NCI-H82 treated with DMSO at 0.1 percent for 48 hours (cell line): ENCODE measurements around the gene GLI3.
A peak's percentile ranks its signal among the peaks of the same experiment; 100 is the strongest.

ENCODE experiments used
- DNase-seq: peaks from one replicate; lab custom pipeline; 2025; ENCODE audit not compliant: unreplicated experiment; lab: John Stamatoyannopoulos, UW

GLI3 gene

DNA sequence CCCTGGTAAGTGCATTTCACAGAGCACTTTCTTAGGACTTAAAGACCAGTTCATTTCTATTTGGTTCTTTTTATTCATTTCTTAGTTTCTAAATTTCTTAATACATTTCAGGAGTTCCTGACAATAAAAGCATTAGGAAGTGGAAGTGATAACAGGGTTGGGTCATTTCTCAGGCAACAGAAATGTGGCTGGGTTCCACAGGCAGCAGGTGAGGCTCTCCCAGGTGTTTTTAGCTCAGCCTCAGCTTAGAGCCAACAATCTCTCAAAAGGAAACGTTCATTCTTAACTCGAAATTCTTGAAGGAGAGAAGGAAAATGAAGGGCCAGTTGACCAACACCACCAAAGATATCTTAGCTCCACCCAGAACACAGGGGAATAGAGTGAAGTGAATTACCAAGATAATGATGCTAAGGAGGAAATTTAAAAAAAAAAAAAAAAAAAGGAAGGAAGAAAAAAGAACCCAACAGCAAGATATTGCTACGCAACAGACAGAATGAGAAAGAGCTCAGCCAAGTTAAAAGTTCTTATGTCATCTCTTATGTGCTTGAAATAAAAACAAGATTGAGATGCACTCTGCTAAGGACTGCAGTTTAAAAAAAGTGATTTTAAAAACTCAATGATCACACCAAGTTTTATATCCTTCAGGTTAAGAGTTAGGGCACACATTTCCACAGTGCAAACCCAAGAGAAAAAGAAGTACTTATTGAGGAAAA lies 230.1 kb downstream of the GLI3 start:
- DNase-seq, result no peak

GRCh38 chr7:42002654-42003053 lies 234.4 kb downstream of the GLI3 start:
- DNase-seq, result no peak

DNA sequence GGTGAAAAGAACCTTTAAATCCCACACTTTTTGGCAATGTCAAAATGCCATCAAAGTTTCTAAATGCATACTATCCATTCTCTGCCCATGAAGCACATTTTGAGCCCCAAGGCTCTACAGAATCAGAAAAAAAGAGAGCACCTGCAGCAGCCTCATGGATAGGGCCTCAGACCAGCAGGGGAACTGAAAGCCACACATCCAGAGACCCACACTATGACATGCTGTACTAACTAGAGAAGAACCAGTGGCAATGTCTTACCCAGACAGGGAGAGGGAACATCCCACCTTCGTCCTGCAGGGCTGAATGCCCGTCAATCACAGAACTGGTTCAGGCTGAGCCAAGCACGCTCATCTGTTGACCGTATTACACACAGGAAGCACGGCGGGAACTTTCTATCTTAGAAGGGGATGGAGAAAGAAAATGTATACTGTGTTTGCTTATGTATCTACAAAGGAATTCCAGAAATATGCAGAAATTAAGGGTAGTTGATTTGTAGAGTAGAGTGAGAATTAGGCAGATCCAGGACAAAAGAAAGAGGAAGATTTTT lies 237.2 kb downstream of the GLI3 start:
- no peak for DNase-seq

DNA sequence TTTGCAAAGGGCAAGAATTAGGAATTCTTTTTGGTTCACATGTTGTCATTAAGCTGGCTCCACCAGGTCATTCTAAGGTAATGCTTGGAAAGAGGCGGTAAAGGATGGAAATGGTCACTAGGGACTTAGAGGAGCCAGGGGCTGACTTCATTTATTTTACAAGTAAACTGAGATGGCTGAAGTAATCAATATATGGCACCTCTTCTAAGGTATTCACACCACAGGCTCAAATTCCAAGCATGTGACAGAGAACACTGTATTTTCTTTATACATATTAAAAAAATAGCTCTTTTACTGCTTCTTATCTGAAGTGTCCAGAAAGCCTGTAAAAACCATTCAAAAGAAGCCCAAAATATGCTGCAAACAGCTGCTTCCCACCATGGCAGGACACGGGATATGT lies 239.0 kb downstream of the GLI3 start:
- no peak for DNase-seq

DNA sequence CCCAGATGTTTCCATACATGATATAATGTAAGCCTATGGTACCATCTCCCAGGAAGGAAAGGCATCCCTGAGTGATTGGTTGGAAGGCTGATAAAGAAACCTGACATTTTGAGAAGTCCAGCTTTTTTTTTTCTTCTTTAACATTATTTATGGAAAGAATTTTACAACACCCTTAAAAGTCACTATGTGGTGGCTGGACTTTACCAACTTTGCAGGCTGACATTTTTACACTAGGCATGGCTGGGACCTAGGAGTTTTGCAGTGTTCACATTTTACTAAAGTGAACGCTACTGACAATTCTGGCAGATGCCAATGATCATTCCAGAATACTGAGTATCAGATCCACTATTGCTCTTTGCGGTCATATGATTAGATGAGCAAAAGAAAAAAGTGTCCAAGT lies 239.9 kb downstream of the GLI3 start:
- DNase-seq, result no peak

GRCh38 chr7:41996381-41997035 lies 240.5 kb downstream of the GLI3 start:
- DNase-seq, result no peak

DNA sequence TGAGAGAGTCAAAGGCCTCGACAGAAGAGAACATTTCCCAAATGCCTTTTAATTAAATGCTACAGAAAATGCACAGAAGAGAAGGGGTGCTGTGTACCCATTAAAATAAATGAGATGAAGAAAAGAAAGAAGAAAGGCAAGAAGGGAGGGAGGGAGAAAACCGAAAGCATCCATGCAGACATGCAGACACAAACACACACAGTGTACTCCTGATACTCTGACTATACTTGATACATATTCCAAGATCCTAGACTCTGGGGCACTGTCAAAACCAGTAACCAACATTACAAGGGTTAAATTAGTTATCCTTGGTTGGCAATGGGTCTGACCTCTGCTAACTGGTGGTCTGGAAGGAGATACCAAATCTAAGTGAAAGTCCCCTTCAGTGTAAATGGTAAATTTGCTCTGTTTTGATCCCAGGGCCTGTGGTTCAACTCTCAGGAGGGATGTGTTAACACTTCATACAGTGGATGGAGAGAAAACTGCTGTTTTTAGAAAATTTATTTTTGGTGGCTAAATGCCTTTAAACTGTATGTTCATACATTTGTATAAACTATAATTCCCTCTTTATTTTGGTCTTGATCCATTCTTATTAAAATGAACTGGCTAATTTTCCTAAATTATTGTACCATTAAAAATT lies 241.3 kb downstream of the GLI3 start:
- no peak for DNase-seq

DNA sequence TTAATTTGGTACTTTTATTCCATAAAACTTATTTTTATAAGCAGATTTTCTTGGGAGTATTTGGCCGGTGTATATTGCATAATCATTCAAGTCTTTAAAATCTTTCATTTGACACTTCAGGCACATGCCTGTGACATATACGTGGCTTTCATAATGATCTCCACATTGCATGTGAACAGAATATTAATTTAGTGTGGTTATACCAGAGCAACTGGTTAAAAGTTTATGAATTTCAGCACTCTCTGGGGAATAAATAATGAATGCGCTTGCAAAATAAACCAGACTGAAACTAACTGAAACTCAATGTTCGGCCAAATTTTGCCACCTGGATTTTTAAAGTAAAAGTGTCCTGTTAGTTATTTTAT lies 242.3 kb downstream of the GLI3 start:
- DNase-seq, result no peak

DNA sequence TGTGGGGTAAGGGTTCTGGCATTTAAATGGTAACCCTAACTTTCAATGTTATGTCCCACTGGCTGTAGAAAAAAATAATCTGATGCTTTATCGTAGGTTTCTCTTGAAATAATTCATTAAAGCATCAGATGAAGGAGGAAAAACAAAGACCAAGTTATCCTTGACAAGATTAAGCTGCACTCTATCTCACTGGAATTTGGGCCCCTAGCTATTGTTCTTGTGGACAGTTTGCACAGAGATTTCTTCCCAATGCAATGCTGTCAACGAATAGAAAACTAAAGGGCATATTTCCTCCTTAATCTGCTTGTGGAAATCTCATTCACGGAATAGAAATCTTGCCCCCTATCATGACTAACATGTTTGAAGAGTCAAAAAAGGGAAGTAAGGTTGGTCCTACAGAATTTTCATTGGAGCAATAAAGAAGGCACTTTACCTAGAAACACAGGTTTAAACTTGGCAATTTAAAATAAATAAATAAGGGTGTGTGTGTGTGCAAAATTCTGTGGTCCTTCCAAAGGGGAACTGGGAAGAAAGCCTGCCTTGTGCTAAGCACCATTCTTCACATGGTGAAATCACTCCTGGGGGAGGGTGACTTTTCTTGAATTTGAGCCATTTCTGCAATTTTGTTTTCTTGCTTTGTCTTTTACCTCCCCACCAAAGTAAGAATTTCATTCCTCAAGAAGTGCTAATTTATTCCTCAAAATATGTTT lies 242.8 kb downstream of the GLI3 start:
- DNase-seq, result no peak

DNA sequence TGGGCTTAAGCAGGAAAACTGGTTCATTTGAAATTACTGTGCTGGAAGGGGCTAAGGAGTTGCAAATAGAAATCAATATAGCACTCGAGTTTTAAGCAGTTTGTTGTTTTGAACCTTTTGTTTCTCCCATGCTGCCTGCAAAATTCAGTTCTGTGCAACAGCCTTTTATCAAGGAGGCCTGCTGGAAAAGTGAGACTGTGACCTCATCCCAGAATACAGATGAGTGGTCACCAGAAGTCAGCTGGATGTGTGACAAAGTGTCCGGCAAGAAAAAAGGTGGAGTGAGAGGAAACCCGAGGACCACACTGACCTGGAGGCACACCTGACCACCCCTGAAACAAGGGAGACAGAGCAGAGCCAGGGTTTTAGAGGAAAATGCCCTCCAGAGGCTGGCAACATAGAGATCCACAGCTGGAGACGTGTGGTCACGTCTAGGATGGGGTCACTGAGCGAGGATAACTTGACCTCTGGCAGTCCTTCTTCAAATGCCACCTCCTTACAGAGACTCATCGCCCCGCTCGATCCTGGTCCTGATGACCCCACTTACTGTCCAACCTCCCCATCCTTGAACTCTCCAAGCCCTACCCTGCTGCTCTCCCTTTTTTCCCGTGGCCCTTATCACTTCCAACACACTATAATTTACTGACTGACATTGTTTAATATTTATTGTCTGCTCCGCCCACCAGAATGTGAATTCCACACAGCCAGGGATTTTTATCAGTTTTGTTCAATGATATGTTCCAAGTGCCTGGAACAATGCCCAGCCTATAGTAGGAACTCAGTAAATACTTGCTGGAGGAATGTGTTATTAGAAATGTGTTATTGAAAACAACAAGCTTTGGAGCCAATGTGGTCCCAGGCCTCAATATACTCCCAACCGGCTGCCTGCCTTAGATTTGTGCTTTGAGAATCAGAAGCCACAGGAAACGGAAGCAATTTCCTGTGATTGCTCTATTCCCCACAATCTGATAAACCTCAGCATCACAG lies 243.8 kb downstream of the GLI3 start:
- no peak for DNase-seq

DNA sequence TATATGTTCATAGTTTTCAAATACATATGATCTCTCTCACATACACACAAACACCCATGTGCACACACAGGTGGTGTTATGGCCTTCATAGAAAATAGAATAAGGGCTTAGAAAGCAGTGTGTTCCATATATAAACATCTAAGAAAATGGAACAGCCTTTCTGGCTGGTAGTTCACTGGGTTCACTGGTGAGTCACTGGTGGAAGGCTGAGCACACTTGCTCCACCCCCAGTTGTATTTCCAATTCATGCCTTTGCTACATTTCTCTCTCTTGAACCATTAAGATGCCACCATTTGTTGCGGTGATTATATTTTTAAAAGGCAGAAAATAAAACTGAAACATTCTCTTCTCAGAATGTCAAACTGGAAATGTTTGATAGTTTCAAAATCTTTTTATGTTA lies 252.1 kb downstream of the GLI3 start:
- no peak for DNase-seq

DNA sequence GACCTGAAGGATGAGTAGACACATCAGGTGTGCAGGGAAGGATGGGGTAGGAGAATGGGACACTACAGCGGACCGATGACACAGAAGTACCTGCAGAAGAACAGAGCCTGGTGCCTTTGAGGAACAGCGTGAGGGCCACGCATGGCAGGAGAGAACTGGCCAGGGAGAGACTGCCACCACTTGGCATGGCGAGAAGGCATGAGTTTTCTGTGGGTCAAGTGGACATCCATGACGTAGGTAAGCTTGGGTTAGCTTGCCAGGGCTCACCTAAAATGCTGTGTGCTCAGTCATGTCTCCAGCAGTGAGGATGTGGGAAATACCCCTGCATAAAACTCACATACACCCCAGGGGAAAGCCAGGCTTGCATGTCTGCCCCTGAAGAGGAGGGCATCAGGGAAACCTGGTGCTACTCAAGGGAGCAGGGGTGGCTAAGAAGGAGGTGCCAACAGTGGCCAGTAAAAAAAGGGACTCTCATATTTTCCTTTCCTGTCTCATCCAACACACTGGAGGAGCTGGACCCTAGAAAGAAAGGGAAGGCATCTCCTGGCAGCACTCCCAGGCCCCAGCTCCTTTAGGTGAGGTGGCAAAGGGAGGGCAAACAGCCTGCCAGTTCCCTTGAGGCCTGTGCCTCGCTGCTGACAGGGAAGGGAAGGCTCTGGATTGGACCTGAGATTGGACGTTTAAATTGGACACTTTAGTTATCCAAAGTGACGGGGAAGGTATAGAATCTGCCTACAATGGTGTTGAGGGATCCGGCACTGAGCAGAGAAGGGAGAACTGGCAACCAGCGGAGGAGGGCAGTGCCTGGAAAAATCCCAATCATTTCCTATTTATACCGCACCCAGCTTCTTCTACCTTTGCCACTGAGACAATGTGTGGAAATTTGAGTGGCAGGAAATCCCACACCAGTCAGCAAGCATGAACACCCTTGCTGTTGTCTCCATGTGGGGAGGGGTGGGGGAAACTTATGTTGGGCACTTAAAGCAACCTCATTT lies 255.7 kb downstream of the GLI3 start:
- no peak for DNase-seq

DNA sequence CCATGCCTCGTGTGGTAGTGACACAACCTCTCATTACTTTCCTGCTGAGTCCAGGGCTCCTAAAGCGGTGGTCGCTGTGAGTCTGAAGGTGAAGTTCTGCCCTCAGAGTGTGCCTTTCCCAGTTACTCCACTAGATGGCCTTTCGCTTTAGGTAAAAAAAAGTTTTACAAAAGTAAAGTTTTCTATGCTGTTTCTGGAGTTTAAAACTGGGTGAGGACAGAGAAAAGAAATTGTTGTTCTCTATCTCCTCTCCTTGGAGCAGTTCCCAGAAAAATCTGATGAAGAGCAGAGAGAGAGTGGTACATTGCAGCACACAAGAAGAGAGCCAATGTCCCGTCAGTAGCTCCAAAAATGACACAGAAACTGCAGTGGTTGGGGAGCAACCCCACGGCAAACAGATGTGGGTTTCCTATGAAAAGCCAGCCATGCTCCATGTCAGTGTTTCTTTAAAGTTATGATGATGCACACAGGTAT lies 257.1 kb downstream of the GLI3 start:
- no peak for DNase-seq

- no peak for DNase-seq
Measured at GRCh38 chr7:41978858-41979257, 258.2 kb downstream of the GLI3 start.

DNA sequence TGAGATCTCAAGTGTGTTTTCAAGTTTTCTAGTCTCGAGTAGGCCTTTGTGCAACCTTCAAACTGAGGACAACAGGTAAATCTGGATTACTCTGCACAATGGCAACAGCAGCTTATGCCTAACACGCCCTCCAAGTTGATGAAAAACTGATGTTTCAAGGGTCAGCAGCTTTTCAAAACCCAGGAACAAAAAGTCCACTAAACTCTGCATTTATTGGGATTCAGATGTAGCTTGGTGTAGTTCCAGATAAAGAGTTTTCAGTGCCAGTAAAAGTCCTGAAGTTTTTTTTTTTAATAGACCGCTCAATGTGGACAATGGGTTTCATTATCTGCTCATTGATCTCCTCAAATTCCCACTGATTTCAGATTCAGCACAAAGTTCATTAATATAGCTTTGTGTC lies 259.3 kb downstream of the GLI3 start:
- no peak for DNase-seq

GRCh38 chr7:41977151-41977651 lies 259.8 kb downstream of the GLI3 start:
- DNase-seq, result peak; percentile 6

DNA sequence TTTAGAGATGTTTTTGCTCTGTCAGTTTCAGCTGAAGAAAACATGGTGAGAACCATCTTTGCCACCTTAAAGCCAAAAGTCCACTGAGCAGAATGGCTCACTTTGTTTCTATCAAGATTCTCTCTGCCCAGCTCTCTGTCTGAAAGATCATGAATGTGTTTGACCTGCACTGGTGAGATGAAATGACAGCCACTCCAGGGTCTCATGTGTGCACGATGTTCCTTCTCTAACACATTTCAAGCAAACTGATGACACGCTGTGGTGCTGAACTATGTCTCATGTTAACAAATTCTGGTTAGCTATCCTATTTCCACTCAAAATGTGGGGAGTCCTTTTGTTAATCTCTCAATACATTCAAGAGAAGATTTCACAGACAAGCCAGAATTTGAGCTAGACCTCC lies 260.6 kb downstream of the GLI3 start:
- DNase-seq, result no peak

- DNase-seq, result no peak
Measured at GRCh38 chr7:41975849-41976248, 261.2 kb downstream of the GLI3 start.
